Activated T-cell treated with anti-CD3 and anti-CD28 coated beads, Interleukin-2, amount 50 U/mL, for 24 hours (primary cell): ENCODE results near the gene DOCK1.

Source experiments
- DNase-seq: peaks from one replicate; pipeline ENCODE4 v3.0.0-alpha.2; 2020
- H3K27ac Mint-ChIP-seq: 2 replicates; pipeline ENCODE4 v1.8.0; 2020; ENCODE audit warnings: mild to moderate bottlenecking, mixed read lengths
- H3K27me3 Mint-ChIP-seq: 2 replicates; pipeline ENCODE4 v1.8.0; 2020; ENCODE audit warnings: mixed read lengths
- H3K36me3 Mint-ChIP-seq: 2 replicates; pipeline ENCODE4 v1.8.0; 2020; ENCODE audit warnings: low read depth, mixed read lengths
- H3K4me1 Mint-ChIP-seq: 2 replicates; pipeline ENCODE4 v1.8.0; 2020; ENCODE audit warnings: low read depth, mixed read lengths
- H3K4me3 Mint-ChIP-seq: 2 replicates; pipeline ENCODE4 v1.8.0; 2020; ENCODE audit warnings: mild to moderate bottlenecking, moderate library complexity, mixed read lengths
- H3K9me3 Mint-ChIP-seq: 2 replicates; pipeline ENCODE4 v1.8.0; 2020; ENCODE audit warnings: mixed read lengths

The DOCK1 gene

GRCh38 chr10:127364034-127364433, 458.8 kb downstream of the DOCK1 start:
- Mint-ChIP-seq H3K9me3 (no peaks in the 10 kb centered on the region), H3K36me3 (no peaks in the 10 kb centered on the region), H3K27me3 (peaks cover 11% of the 10 kb centered on the region), H3K4me1 (no peaks in the 10 kb centered on the region), H3K27ac (no peak overlapping the region), H3K4me3 (no peak overlapping the region)
- no peak for DNase-seq

DNA sequence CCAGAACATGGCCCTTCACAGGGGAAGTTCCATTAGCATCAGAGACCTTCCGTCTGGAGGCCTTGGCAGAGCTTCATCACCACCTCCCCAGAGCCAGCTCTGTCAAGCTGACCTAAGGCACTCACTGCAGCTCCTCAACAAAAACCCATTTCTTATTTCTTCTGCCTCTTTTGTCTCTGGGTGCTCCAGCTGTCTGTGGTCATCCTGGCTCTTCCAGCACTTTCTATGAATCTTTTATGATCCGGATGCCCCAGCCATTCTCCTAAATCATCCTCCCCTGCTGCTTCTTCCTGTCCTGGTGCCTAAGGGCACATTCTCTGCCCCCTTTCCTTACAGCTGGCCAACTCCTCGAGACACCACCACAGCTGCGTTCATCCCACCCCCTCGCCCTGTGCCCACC, 462.9 kb downstream of the DOCK1 start:
- no peaks in the 10 kb centered on the region for H3K27me3 Mint-ChIP-seq
- no peaks in the 10 kb centered on the region for H3K36me3 Mint-ChIP-seq

DNA sequence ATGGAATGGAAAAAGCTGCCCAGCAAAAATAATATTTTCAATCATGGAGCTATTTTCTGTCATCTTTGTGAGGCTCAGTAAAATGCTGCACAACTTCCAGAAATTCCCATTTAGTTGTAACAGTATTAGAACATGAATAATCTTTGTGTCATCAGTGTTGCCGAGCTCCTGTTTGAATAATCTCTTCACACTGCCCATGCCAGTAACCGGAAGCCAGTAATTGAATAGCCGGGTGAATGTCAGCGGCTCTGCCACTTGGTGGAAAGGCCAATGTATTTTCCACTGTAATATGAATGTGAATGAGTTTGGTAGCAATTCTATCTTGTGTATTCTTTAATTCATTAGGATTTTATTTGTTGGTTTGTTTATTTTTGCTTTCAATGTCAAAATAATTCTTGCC, 463.7 kb downstream of the DOCK1 start:
- Mint-ChIP-seq H3K36me3 (no peaks in the 10 kb centered on the region), H3K27me3 (no peaks in the 10 kb centered on the region), H3K4me1 (no peaks in the 10 kb centered on the region), H3K4me3 (no peak overlapping the region), H3K27ac (no peak overlapping the region), H3K9me3 (no peaks in the 10 kb centered on the region)
- no peak for DNase-seq

More for the DNA sequence above, 462.9 kb downstream of the DOCK1 start:
- H3K9me3 Mint-ChIP-seq: no peaks in the 10 kb centered on the region
- no peak overlapping the region for H3K4me3 Mint-ChIP-seq
- H3K4me1 Mint-ChIP-seq: no peaks in the 10 kb centered on the region
- no peak overlapping the region for H3K27ac Mint-ChIP-seq
- no peak for DNase-seq

- no peak for DNase-seq
- Mint-ChIP-seq H3K36me3 (no peaks in the 10 kb centered on the region), H3K4me3 (no peak overlapping the region), H3K27me3 (no peaks in the 10 kb centered on the region), H3K27ac (no peak overlapping the region), H3K4me1 (no peaks in the 10 kb centered on the region), H3K9me3 (no peaks in the 10 kb centered on the region)
Measured at GRCh38 chr10:127370601-127371000, 465.4 kb downstream of the DOCK1 start.

GRCh38 chr10:127372361-127372760, 467.1 kb downstream of the DOCK1 start:
- H3K27me3 Mint-ChIP-seq: no peaks in the 10 kb centered on the region
- no peak overlapping the region for H3K4me3 Mint-ChIP-seq
- H3K27ac Mint-ChIP-seq: no peak overlapping the region
- no peaks in the 10 kb centered on the region for H3K36me3 Mint-ChIP-seq
- H3K4me1 Mint-ChIP-seq: no peaks in the 10 kb centered on the region
- H3K9me3 Mint-ChIP-seq: no peaks in the 10 kb centered on the region
- no peak for DNase-seq

DNA sequence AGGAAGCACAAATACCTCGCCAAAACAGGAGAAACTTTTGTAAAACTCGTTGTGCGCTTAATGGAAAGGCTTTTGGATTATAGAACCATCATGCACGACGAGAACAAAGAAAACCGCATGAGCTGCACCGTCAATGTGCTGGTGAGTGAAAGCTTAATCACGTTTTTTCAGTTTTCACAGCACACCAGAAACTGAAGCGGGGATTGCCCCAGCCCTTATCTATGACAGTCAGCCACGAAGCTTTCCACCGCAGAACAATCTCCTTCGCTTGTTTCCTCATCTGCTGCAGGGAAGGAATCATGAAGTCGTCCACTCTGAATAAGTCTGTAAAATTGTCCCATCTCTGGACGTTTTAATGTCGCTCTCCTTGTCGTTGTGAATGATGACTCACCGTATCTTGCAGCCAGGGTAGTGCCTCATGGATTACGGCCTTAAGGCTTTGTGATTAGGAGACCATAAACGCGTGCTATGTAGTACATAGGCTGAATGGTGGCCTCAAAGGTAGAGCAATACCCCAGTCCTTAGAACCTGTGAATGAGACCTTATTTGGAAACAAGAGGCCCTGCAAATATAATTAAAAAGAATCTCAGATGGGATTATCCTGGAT, 468.9 kb downstream of the DOCK1 start:
- H3K9me3 Mint-ChIP-seq: no peaks in the 10 kb centered on the region

DNA sequence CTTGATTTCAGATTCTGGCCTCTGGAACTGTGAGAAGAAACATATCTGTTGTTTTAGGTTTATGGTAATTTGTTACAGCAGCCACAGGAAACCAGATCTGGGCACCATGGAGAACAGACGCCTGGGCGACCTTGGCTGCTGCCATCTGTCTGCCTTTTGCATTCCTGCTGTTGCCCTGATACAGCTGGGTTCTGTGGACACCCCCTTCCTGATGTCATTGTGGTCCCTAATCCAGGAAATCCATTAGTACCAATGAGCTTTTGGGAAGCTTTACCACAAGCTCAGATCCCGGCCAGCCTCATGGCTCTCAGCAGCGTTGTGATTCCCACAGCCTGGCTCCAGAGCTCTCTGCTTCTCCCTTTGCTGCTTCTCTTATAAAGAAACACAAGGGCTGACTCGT, 469.7 kb downstream of the DOCK1 start:
- no peaks in the 10 kb centered on the region for H3K27me3 Mint-ChIP-seq
- no peak overlapping the region for H3K27ac Mint-ChIP-seq
- no peaks in the 10 kb centered on the region for H3K36me3 Mint-ChIP-seq
- DNase-seq: no peak
- H3K9me3 Mint-ChIP-seq: no peaks in the 10 kb centered on the region
- H3K4me1 Mint-ChIP-seq: no peaks in the 10 kb centered on the region
- H3K4me3 Mint-ChIP-seq: no peak overlapping the region

More for the DNA sequence above, 468.9 kb downstream of the DOCK1 start:
- Mint-ChIP-seq H3K4me1 (no peaks in the 10 kb centered on the region), H3K27me3 (no peaks in the 10 kb centered on the region), H3K4me3 (no peak overlapping the region), H3K36me3 (no peaks in the 10 kb centered on the region), H3K27ac (no peak overlapping the region)
- DNase-seq: no peak

GRCh38 chr10:127375461-127375860, 470.2 kb downstream of the DOCK1 start:
- H3K27me3 Mint-ChIP-seq: no peaks in the 10 kb centered on the region
- no peak for DNase-seq
- H3K27ac Mint-ChIP-seq: no peak overlapping the region
- H3K36me3 Mint-ChIP-seq: no peaks in the 10 kb centered on the region
- H3K9me3 Mint-ChIP-seq: no peaks in the 10 kb centered on the region
- no peak overlapping the region for H3K4me3 Mint-ChIP-seq
- H3K4me1 Mint-ChIP-seq: no peaks in the 10 kb centered on the region

GRCh38 chr10:127376071-127376470, 470.8 kb downstream of the DOCK1 start:
- Mint-ChIP-seq H3K27me3 (no peaks in the 10 kb centered on the region), H3K27ac (no peak overlapping the region), H3K4me3 (no peak overlapping the region), H3K36me3 (no peaks in the 10 kb centered on the region), H3K9me3 (no peaks in the 10 kb centered on the region), H3K4me1 (no peaks in the 10 kb centered on the region)
- no peak for DNase-seq

GRCh38 chr10:127378628-127379027, 473.4 kb downstream of the DOCK1 start:
- H3K9me3 Mint-ChIP-seq: no peaks in the 10 kb centered on the region
- no peaks in the 10 kb centered on the region for H3K27me3 Mint-ChIP-seq
- H3K4me1 Mint-ChIP-seq: no peaks in the 10 kb centered on the region
- no peaks in the 10 kb centered on the region for H3K36me3 Mint-ChIP-seq
- no peak overlapping the region for H3K4me3 Mint-ChIP-seq
- no peak for DNase-seq
- no peak overlapping the region for H3K27ac Mint-ChIP-seq

- no peaks in the 10 kb centered on the region for H3K36me3 Mint-ChIP-seq
- H3K27me3 Mint-ChIP-seq: peaks cover 3% of the 10 kb centered on the region
- no peak for DNase-seq
- no peak overlapping the region for H3K27ac Mint-ChIP-seq
- H3K4me3 Mint-ChIP-seq: no peak overlapping the region
- H3K4me1 Mint-ChIP-seq: no peaks in the 10 kb centered on the region
- H3K9me3 Mint-ChIP-seq: no peaks in the 10 kb centered on the region
Measured at GRCh38 chr10:127384532-127384931, 479.3 kb downstream of the DOCK1 start.

- H3K4me3 Mint-ChIP-seq: no peak overlapping the region
- H3K27me3 Mint-ChIP-seq: peaks cover 3% of the 10 kb centered on the region
- H3K36me3 Mint-ChIP-seq: no peaks in the 10 kb centered on the region
- H3K27ac Mint-ChIP-seq: no peak overlapping the region
- H3K4me1 Mint-ChIP-seq: no peaks in the 10 kb centered on the region
- H3K9me3 Mint-ChIP-seq: no peaks in the 10 kb centered on the region
- no peak for DNase-seq
Measured at GRCh38 chr10:127385066-127385465, 479.8 kb downstream of the DOCK1 start.

- no peaks in the 10 kb centered on the region for H3K9me3 Mint-ChIP-seq
- peaks cover 3% of the 10 kb centered on the region for H3K27me3 Mint-ChIP-seq
- no peak for DNase-seq
- H3K36me3 Mint-ChIP-seq: no peaks in the 10 kb centered on the region
- no peak overlapping the region for H3K4me3 Mint-ChIP-seq
- no peak overlapping the region for H3K27ac Mint-ChIP-seq
- no peaks in the 10 kb centered on the region for H3K4me1 Mint-ChIP-seq
Measured at GRCh38 chr10:127386606-127387327, 481.5 kb downstream of the DOCK1 start.

DNA sequence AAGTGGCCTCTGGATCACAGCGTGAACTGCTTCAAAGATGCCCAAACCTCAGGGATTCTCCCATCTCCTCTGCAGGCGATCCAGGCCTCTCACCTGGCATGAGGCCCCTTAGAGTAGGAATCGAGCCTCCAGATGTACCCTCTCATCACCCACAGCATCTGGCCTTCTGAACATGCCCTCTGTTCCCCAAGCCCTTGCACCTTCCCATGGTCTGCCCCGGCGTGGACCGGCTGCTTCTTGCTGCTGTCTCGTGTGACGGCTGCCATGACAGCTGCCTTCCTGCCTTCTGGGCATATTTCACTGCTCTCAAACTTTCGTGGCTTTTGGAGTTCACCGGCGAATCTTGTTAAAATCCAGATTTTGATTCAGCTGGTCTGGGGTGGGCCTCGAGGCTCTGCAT, 486.6 kb downstream of the DOCK1 start:
- no peak overlapping the region for H3K4me3 Mint-ChIP-seq
- no peak overlapping the region for H3K27ac Mint-ChIP-seq
- DNase-seq: no peak
- no peaks in the 10 kb centered on the region for H3K4me1 Mint-ChIP-seq
- H3K36me3 Mint-ChIP-seq: no peaks in the 10 kb centered on the region
- no peaks in the 10 kb centered on the region for H3K9me3 Mint-ChIP-seq
- peaks cover 3% of the 10 kb centered on the region for H3K27me3 Mint-ChIP-seq

DNA sequence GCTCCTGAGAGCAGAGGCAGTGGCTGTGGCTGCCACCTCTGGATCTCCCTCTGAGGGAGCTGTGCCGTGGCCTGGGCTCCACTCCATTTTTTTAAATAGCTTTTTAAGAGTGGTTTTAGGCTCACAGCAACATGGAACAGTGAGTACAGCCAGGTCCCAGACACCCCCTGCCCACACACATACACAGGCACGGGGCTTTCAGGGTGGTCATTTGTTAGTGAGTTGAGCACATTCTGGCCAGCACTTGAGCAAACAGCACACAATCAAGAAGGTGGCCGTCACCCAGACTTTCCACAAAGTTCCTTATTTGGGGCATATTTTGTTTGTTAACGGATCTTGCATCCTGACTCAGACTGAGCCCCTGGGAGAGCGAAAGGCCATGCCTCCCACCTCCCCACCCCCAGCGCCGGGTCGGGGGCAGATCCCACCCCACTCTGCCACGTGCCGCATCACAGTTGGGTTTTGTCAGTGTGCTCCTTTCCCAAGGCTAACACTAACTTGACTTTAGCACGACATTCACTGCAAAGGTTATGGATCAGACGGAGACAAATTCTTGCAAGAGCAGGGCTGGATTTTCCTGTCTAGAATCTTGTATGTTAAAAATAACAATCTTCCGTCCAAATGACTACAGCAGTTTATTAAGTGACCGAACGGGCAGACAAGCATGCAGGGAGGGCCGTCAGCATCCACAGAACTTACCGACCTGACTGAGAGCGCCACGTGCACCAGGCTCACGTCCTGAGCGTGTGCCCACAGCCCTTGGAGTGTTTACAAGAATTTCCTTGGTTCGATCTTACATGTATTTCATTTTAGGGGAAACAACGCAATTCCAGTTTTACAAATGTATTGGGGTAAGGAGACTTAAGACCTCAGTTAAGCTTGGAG, 487.4 kb downstream of the DOCK1 start:
- no peak for DNase-seq
- Mint-ChIP-seq H3K9me3 (no peaks in the 10 kb centered on the region), H3K27ac (no peak overlapping the region), H3K36me3 (no peaks in the 10 kb centered on the region), H3K27me3 (no peaks in the 10 kb centered on the region), H3K4me3 (no peak overlapping the region), H3K4me1 (no peaks in the 10 kb centered on the region)
